Esophagus muscularis mucosa (tissue), 4 donors: ENCODE measurements around the gene GCLC. TPM values are rescaled to one million over a fixed set of nuclear protein-coding genes. Genes with fewer than 3 reads are reported as not detected.

Source experiments
- DNase-seq: peaks from one replicate; pipeline ENCODE4 v3.0.0-alpha.2; 2017; ENCODE audit errors: extremely low spot score
- H3K27ac ChIP-seq, 4 donors: fragments of 200-600 bp; sonication (generic); replicated peaks in 1 of 4; 1 replicate in 3 of 4; 2 replicates in 1 of 4; pipeline ENCODE4 v1.5.1; 2016 to 2019; ENCODE audit warnings: mild to moderate bottlenecking in 1 of 4
- H3K27me3 ChIP-seq, 4 donors: fragments of 200-600 bp; sonication (generic); one replicate each; pipeline versions ENCODE4 v1.5.1 to v1.6.0; 2016 to 2019
- H3K36me3 ChIP-seq, 4 donors: fragments of 200-600 bp; sonication (generic); one replicate each; pipeline ENCODE4 v1.5.1; 2016 to 2019
- H3K4me1 ChIP-seq, 4 donors: fragments of 200-600 bp; sonication (generic); one replicate each; pipeline ENCODE4 v1.5.1; 2016 to 2019
- H3K4me3 ChIP-seq, 4 donors: fragments of 200-600 bp; sonication (generic); 1 replicate in 2 of 4; 2 replicates in 2 of 4; pipeline ENCODE4 v1.5.1; 2016 to 2019; ENCODE audit warnings: mild to moderate bottlenecking in 4 of 4, moderate library complexity in 1 of 4
- H3K9me3 ChIP-seq, 4 donors: fragments of 200-600 bp; sonication (generic); 1 replicate in 3 of 4; 2 replicates in 1 of 4; pipeline ENCODE4 v1.5.1; 2016 to 2019
- CTCF ChIP-seq, 3 experiments: fragments of 200-600 bp in 2 of 3; fragments of 450-650 bp in 1 of 3; sonication (generic) in 2 of 3; IDR thresholded peaks; one replicate each; pipeline ENCODE4 v1.5.1; 2017 to 2019; ENCODE audit warnings: antibody characterized with exemption in 3 of 3, mild to moderate bottlenecking in 2 of 3, moderate library complexity in 1 of 3
- EP300 ChIP-seq: sonication (generic); formaldehyde crosslinking; IDR thresholded peaks from one replicate; pipeline ENCODE4 v1.6.1; 2017; ENCODE audit warnings: antibody characterized with exemption
- POLR2A ChIP-seq: fragments of 450-650 bp; IDR thresholded peaks from one replicate; pipeline ENCODE4 v1.6.1; 2017; ENCODE audit warnings: antibody characterized with exemption, moderate library complexity, mild to moderate bottlenecking, low read depth
- POLR2AphosphoS5 ChIP-seq, 2 donors: sonication (generic); formaldehyde crosslinking; IDR thresholded peaks; one replicate each; pipeline ENCODE4 v1.6.1; 2017; ENCODE audit warnings: antibody characterized with exemption in 2 of 2
- WGBS: methylation state at CpG from one replicate; pipeline ENCODE4 v1.1.5; 2018; 5-methylcytosine and 5-hydroxymethylcytosine counted together
- intact Hi-C: fragments of 100-400 bp; cut with DNase I; formaldehyde crosslinking; loops from one replicate; pipeline ENCODE4 v1.15.1; 2023
- total RNA-seq, 4 donors: library from RNA; depleted of rRNA; stranded (reverse); fragments of >200 nt; gene quantifications; one replicate each; pipeline versions ENCODE4 v1.1.0 to v1.2.1, GENCODE V29; 2016

GCLC gene
- total RNA-seq, 4 donors from 2014 or later, result 57.7 to 70.8 (median 64.6) TPM

GRCh38 chr6:53582963-53583362 is 38.1 kb upstream of the GCLC start:
- Histone ChIP-seq H3K36me3 (no peaks in the 10 kb centered on the region), H3K9me3 (no peaks in the 10 kb centered on the region), H3K4me1 (no peaks in the 10 kb centered on the region), H3K27ac (no peak overlapping the region), H3K4me3 (no peak overlapping the region), H3K27me3 (no peaks in the 10 kb centered on the region)
- TF ChIP-seq EP300 (no peak), CTCF (IDR thresholded peaks at IDR 0.05) (no peak), POLR2AphosphoS5 (IDR thresholded peaks at IDR 0.05) (no peak), POLR2A (no peak)
- WGBS, result 84% methylated on average over 2 of the region's 2 CpGs
- intact Hi-C loops, result no loop called here
- no peak for DNase-seq

GRCh38 chr6:53581856-53582255 is 37.0 kb upstream of the GCLC start:
- Histone ChIP-seq H3K9me3 (no peaks in the 10 kb centered on the region), H3K27ac (no peak overlapping the region), H3K27me3 (no peaks in the 10 kb centered on the region), H3K4me1 (no peaks in the 10 kb centered on the region), H3K36me3 (no peaks in the 10 kb centered on the region), H3K4me3 (no peak overlapping the region)
- no peak for DNase-seq
- intact Hi-C loops, result no loop called here
- TF ChIP-seq EP300, result no peak
- no peak for TF ChIP-seq CTCF (IDR thresholded peaks at IDR 0.05)
- TF ChIP-seq POLR2A, result no peak
- no peak for TF ChIP-seq POLR2AphosphoS5 (IDR thresholded peaks at IDR 0.05)
- WGBS, result 29% methylated on average over 2 of the region's 2 CpGs

- no peak overlapping the region for H3K4me3 ChIP-seq
- TF ChIP-seq CTCF (IDR thresholded peaks at IDR 0.05) (no peak), EP300 (no peak), POLR2A (no peak), POLR2AphosphoS5 (IDR thresholded peaks at IDR 0.05) (no peak)
- H3K4me1 ChIP-seq, result no peaks in the 10 kb centered on the region
- no peaks in the 10 kb centered on the region for H3K27me3 ChIP-seq
- 63% methylated on average over 1 of the region's 2 CpGs for WGBS
- H3K27ac ChIP-seq, result no peak overlapping the region
- intact Hi-C loops, result no loop called here
- H3K36me3 ChIP-seq, result no peaks in the 10 kb centered on the region
- no peaks in the 10 kb centered on the region for H3K9me3 ChIP-seq
- DNase-seq, result no peak
Observed at GRCh38 chr6:53581173-53581773, 36.4 kb upstream of the GCLC start.

- TF ChIP-seq POLR2AphosphoS5 (IDR thresholded peaks at IDR 0.05) (no peak), CTCF (IDR thresholded peaks at IDR 0.05) (no peak), POLR2A (no peak), EP300 (no peak)
- intact Hi-C loops, result no loop called here
Observed at GRCh38 chr6:53579338-53579737, 34.4 kb upstream of the GCLC start.

GRCh38 chr6:53578371-53578770 is 33.5 kb upstream of the GCLC start:
- 64% methylated on average over 7 of the region's 7 CpGs for WGBS
- intact Hi-C loops, result no loop called here
- Histone ChIP-seq H3K4me3 (no peak overlapping the region), H3K4me1 (no peaks in the 10 kb centered on the region), H3K27me3 (no peaks in the 10 kb centered on the region), H3K36me3 (no peaks in the 10 kb centered on the region), H3K27ac (no peak overlapping the region), H3K9me3 (no peaks in the 10 kb centered on the region)
- DNase-seq, result no peak
- TF ChIP-seq POLR2AphosphoS5 (IDR thresholded peaks at IDR 0.05) (no peak), POLR2A (no peak), CTCF (IDR thresholded peaks at IDR 0.05) (no peak), EP300 (no peak)

More at GRCh38 chr6:53579338-53579737, 34.4 kb upstream of the GCLC start:
- 85% methylated on average over 5 of the region's 5 CpGs for WGBS
- Histone ChIP-seq H3K9me3 (no peaks in the 10 kb centered on the region), H3K4me1 (no peaks in the 10 kb centered on the region), H3K27me3 (no peaks in the 10 kb centered on the region), H3K36me3 (no peaks in the 10 kb centered on the region), H3K27ac (no peak overlapping the region), H3K4me3 (no peak overlapping the region)
- no peak for DNase-seq
